Muscle of leg (tissue), 11 donors: ENCODE measurements around the gene FNIP1. TPM values are rescaled to one million over a fixed set of nuclear protein-coding genes. Genes with fewer than 3 reads are reported as not detected.
"Not testable (repeated sequence)": the region's sequence is repeated elsewhere in the genome, so short reads cannot be mapped to it uniquely, and the experiment has no call there.

Experiments used
- DNase-seq: peaks from one replicate; pipeline ENCODE4 v3.0.0; 2013
- H3K27ac ChIP-seq: one replicate; pipeline ENCODE4 v1.5.1; 2013; ENCODE audit warnings: mild to moderate bottlenecking, low read length, control low read depth
- H3K27me3 ChIP-seq: one replicate; pipeline ENCODE4 v1.6.1; 2013; ENCODE audit warnings: low read length; ENCODE audit not compliant: control insufficient read depth, insufficient read depth
- H3K36me3 ChIP-seq: one replicate; pipeline ENCODE4 v1.6.1; 2013; ENCODE audit warnings: low read length; ENCODE audit not compliant: control insufficient read depth, insufficient read depth
- H3K4me1 ChIP-seq: one replicate; pipeline ENCODE4 v1.6.1; 2013; ENCODE audit warnings: low read length; ENCODE audit not compliant: control insufficient read depth, insufficient read depth
- H3K4me3 ChIP-seq: one replicate; pipeline ENCODE4 v1.5.1; 2013; ENCODE audit warnings: low read length, control low read depth
- H3K9me3 ChIP-seq: replicated peaks from 2 replicates; pipeline ENCODE4 v1.6.1; 2013; ENCODE audit warnings: low read depth, low read length; ENCODE audit not compliant: control insufficient read depth
- WGBS: methylation state at CpG from one replicate; pipeline ENCODE4 v1.1.5; 2013; ENCODE audit warnings: missing lambda C conversion rate; ENCODE audit not compliant: insufficient coverage; 5-methylcytosine and 5-hydroxymethylcytosine counted together
- polyA plus RNA-seq, 8 donors: library from polyadenylated mRNA; unstranded; fragments of 120-200 nt; gene quantifications; one replicate each; pipeline versions ENCODE4 v1.2.1 to v1.2.3, GENCODE V29; 2013; ENCODE audit warnings: inconsistent platforms in 1 of 8, low replicate concordance in 1 of 8; ENCODE audit not compliant: insufficient read length in 8 of 8, insufficient read depth in 1 of 8
- total RNA-seq: library from RNA; stranded (reverse); fragments of 120-200 nt; gene quantifications from one replicate; pipeline ENCODE4 v1.2.4, GENCODE V29; 2013

Gene FNIP1
- total and polyA plus RNA-seq, 9 donors: 10.4 to 26.5 (median 12.0) TPM

- no peak for DNase-seq
- peaks cover 2% of the 10 kb centered on the region for H3K9me3 ChIP-seq
- no peak overlapping the region for H3K27ac ChIP-seq
- H3K27me3 ChIP-seq: no peaks in the 10 kb centered on the region
- H3K36me3 ChIP-seq: no peaks in the 10 kb centered on the region
- WGBS: 100% methylated on average over 3 of the region's 8 CpGs
- no peak overlapping the region for H3K4me3 ChIP-seq
- peaks cover 2% of the 10 kb centered on the region for H3K4me1 ChIP-seq
Observed at GRCh38 chr5:131595088-131596033, 201.5 kb downstream of the FNIP1 start.

- no peak for DNase-seq
- H3K27ac ChIP-seq: no peak overlapping the region
- 100% methylated on average over 1 of the region's 2 CpGs for WGBS
Observed at GRCh38 chr5:131593921-131594320, 202.9 kb downstream of the FNIP1 start.

GRCh38 chr5:131593436-131593835, 203.4 kb downstream of the FNIP1 start:
- DNase-seq, H3K4me1 ChIP-seq, H3K27me3 ChIP-seq, H3K27ac ChIP-seq, H3K4me3 ChIP-seq, H3K9me3 ChIP-seq, H3K36me3 ChIP-seq: not testable (repeated sequence)
- WGBS: 53% methylated on average over 2 of the region's 2 CpGs

More at GRCh38 chr5:131593921-131594320, 202.9 kb downstream of the FNIP1 start:
- H3K36me3 ChIP-seq: no peaks in the 10 kb centered on the region
- H3K4me1 ChIP-seq: peaks cover 2% of the 10 kb centered on the region
- no peak overlapping the region for H3K4me3 ChIP-seq
- peaks cover 2% of the 10 kb centered on the region for H3K9me3 ChIP-seq
- H3K27me3 ChIP-seq: no peaks in the 10 kb centered on the region

Other genes with a start within 250 kb of the FNIP1 start
- gene RAPGEF6, start 161.8 kb downstream of the FNIP1 start, total RNA-seq: 21.4 TPM
- gene RAPGEF6, start 161.8 kb downstream of the FNIP1 start, polyA plus RNA-seq: 10 to 100 TPM in 1 of 8 donors, 1 to 10 TPM in 7; 5.8 to 10.3 (median 7.7) TPM
- not detected for gene MEIKIN, start 148.6 kb upstream of the FNIP1 start, total RNA-seq
- not detected for gene MEIKIN, start 148.6 kb upstream of the FNIP1 start, polyA plus RNA-seq
- gene ACSL6, start 214.6 kb upstream of the FNIP1 start, total RNA-seq: 0.62 TPM
- gene ACSL6, start 214.6 kb upstream of the FNIP1 start, polyA plus RNA-seq: 1 to 10 TPM in 1 of 8 donors, under 1 TPM in 7; 0.25 to 1.1 (median 0.51) TPM